NCI-H1417 (cell line): ENCODE measurements around the gene JPH4.
A peak's percentile ranks its signal among the peaks of the same experiment; 100 is the strongest.
"Not testable (repeated sequence)": the region's sequence is repeated elsewhere in the genome, so short reads cannot be mapped to it uniquely, and the experiment has no call there.

Source experiments
- DNase-seq, 3 experiments: peaks; one replicate each; lab custom pipeline; 2025; lab: John Stamatoyannopoulos, UW

The JPH4 gene

DNA sequence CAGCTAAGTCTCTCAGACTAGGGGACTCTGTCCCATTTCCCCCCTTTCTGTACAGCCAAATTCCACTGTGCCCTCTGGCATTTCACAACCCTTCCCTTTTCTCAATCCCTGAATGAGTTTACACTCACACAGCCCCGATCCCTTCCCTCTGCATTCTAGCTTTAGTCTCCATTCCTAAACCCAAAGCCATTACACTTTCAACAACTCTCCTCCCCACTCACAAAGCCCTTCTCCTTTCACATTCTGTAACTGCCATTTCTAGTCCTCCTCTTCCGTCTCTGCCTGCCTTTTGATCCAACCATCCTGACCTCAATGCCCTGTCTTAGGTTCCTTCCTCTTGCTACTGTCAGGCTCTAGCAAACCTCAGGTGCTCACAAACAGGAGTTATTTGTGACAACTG is 30.7 kb downstream of the JPH4 start:
- DNase-seq = no peak

DNA sequence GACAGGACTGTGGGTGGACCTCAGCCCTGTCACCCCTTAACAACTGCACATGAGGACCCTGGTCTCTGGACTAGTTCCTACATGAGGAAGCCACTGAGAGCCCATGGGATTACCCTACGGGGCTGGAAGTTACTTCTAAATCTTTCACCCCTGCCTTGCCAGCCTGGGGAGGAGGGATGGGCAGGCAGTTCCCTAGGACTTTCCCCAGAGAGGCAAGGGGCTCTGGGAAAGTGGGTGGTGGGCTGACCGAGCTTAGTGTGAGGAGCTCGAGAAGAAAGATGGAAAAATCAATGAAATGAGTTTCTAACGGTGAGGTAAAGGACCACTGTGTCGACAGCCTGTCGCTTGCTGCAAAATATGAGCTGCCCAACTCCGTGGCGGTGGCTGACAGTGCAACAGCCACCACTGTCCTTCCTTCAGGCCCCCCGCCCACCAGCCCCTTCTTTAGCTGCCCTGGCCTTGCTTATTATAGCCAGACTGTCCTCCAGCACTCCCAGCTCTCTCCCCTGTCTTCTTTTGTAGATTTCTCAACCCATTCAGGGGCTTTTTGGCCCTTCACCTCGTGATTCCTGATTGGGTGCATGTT is 32.0 kb downstream of the JPH4 start:
- DNase-seq = no peak

DNA sequence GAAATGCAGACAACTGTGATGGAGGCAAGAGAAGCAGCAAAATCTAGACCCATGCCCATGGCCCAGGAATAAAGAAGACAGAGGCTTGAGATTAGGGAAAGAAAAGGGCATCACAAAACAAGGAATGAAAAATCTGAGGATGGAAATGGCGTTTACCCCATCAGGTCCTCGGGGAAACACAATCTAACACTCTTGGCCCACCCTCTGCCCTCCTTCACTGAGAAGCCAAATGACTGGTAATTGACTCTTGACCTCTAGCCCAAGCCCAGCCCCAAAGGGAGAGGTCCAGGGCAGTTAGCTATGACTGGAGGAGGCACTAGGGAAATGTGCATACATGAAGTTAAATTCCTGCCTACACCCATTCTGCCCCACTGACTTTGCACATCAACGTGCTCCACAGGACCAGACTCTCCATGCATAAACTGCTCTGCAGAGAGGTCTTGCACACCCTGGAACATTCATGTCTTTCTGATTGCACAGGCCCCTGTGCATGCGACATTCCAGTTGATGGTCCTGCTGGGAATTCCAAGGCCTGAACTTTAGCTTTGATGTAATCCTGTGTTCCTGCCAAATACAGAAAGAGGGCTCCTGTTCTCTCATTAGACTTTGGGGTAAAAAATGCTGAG is 32.7 kb downstream of the JPH4 start:
- no peak for DNase-seq

DNA sequence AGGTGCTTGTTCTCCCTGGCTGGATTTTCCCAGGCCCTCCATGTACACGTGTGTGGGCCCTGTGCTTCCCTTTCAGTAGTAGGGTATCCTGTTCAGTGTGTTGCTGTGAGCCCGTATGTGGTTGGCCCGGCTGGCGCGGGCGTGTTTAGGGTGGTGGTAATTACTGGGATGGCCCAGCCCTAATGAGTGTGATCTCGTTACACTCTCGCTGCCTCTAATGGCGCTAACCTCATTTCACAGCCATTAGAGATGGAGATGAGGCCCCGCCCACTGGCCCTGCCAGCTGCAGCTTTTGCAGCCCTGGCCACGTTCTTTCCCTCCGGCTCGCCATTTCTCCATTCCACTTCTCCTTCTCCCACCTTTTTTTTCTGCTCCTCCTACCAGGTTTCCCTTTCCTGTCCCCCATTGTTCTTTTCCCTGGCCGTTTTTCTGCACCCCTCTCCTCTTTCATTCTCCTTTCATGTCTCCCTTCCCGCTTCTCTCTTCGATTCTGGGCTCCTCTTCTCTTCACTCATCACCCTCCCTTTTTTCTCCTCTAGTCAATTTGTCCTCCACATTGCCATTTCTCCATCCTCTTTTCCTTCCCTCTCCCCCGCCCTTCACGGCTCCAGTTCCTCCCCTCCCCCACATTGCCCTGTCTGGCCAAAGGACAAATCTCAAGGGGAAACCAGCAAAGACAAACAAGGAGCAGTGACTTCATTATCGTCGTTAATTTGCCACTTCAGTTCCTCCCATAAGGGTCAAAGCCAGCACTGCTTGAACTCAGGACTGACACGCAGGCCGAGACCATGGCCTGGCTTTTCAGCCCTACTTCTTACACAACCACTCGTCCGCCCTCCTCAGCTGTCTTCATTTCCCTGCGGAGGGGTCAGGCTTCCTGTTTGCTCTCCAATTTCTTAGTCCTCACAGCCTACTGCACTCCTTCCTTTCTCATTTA is 33.8 kb downstream of the JPH4 start:
- peak; percentile 73 to 94 (median 89) for DNase-seq

DNA sequence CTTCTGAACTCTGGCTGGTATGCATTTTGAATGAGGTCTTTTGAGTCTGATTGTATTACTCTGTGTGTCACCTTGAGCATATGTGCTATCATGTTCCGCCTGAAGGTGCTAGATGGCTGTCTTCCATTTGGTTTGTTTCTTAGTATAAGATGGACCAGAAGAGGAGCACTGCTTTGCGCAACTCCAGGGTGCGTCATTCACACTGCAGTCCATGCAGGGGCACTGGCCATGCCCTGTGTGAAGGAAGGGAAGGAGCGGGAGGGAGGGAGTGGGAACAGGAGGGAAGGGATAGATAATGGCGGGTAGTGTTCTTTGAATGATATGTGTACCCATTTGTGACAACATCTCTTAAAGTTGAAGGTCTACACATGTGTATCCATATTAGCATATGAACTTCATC is 35.2 kb downstream of the JPH4 start:
- DNase-seq = no peak

DNA sequence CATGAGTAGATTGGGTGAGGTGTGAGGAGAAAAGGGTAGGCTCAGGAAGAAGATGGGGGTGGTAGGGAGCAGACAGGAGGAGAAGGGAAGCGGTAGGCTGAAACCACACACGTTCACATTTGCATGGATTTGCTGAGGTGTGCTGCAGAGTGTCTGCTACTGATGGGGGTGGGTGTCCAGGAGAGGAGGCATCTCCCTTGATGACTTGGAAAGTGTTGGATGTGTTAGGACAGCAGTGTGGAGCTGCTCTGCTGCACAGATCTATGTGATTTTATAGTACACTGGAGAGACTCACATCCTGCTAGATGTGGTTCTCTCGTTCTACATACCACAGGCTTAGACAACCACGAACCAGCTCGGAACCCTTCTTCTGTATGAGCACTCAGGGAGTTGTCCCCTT is 36.3 kb downstream of the JPH4 start:
- no peak for DNase-seq

DNA sequence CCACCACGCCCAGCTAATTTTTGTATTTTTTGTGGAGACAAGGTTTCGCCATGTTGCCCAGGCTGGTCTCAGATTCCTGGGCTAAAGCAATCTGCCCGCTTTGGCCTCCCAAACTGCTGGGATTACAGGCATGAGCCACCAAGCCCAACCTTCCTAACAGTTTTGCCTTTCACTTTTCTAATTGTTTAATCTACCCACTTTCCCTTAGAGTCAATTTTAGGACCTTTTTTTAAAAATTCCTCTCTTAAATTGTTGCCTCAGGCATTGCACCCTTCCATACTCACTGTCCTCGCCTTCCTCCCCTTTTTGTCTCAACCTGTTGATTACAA is 38.5 kb downstream of the JPH4 start:
- DNase-seq = no peak

DNA sequence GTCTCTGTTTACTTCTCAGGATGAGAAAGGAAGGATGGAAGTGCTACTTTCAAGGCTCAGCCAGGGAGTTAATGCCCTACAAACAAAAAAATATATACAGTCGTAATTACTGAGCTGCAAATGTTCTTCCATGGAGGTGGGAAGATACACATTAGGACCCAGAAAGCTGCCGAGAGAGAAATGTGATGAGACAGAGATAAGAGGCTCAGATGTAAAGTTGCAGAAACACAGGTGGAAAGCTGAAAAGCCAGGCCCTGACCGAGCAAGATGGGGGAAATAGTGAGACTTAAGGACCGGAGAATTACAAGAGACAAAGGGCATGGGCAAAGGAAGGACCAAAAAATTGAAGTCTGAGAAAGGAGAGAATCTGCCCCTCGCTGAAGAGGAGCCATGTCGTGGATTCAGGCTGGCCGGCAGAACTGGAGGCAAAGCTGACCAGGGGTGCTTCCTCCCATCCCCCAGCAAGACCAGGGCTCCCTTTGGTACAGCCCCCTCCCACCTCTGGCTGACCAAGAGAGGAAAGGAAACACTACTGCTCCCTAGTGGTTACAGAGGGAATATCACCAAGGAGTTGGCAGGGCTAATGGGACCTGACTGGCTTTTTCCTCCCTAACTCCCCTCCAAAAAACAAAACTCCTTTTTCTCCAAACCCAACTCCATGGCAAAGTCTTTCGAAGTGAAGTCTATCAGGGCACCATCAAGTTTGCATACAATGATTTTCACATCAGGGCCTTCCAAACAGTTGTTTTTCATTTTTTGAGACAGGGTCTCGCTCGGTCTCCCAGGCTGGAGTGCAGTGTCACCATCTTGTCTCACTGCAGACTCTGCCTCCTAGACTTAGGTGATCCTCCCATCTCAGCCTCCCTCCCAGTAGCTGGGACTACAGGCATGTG is 39.1 kb downstream of the JPH4 start:
- peak; percentile 21 to 67 (median 25) for DNase-seq

DNA sequence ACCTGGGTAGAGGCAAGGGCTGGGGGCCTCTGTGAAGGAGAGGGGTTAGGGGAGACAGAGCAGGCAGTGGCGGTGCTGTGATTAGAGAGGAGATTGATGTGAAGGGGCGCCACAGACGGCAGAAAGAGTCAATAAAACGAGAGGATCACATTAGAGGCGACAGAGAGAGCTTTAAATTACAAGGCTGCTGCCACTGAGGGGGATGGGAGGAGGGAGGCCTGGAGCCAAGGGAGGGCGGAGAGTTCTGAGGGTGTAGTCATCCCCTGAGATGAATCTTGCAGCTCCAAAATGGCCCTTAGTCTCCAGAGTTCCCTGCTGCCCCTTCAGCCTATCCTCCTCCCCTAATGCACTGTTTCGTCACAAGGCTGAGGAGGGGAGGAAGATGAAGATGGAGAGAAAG is 39.8 kb downstream of the JPH4 start:
- peak in 2 of 3 experiments; percentile 33 to 69 for DNase-seq

DNA sequence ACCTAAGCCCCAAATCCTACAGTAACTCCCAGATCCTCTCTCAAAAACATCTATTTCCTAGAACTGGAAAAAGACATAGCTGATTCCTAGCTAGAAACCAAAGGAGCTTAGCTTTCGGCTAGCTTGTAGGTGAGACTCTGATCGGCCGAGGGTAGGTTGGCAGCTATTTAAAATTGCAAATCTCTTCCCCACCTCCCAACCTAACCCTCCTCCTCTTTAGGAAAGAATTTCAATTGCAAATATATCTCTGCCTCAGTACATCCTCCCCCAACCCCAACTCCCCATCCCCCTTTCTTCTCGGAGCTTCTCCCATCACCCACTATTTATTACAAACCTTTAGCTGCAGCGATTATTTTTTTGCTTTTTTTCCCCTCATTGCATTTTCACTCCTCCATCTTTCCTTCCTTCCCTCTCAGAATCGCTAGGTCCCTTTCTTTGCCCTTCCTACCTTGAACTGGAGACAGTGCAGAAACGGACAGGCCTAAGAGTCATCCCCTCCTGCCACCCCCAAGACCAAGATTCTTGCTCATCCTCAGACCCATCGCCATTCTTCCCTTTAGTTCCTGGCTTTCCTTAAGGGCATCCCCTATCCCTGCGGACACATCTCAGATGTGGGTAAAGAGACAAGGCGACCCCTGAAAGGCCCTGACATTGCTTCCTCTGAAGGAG is 40.4 kb downstream of the JPH4 start:
- no peak for DNase-seq

DNA sequence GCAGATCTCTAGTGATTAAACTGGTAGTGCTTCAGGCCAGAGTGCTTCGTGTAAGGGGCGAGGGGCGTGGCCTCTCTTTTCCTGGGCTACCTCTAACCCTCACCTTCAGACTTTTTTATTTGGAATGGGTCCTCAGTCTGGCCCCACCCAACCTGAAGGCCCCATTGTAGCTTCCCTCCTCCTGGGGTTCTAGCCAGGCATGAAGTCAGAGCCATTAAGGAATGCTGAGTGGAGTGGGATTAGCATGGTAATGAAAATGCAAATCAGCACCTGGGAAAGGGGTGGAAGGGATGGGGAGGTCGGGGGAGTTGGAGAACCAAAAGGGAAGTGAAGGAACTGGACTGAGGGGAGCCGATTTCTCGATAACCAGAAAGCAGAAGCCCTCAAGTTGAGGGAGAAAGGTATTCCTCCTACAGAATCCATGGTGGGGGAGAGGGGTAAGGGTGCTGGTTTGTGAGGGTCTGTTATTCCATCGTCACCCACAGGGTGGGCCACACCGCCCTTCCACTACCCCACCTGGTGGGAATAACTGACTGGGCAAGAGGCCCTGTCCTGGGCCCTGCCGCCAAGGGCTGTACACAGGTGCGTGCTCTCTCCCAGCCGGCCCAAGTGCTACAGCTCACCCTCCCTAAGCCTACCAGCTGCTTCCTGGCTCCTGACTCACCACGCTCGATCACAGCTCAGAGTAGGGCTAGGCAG is 41.1 kb downstream of the JPH4 start:
- DNase-seq = no peak

DNA sequence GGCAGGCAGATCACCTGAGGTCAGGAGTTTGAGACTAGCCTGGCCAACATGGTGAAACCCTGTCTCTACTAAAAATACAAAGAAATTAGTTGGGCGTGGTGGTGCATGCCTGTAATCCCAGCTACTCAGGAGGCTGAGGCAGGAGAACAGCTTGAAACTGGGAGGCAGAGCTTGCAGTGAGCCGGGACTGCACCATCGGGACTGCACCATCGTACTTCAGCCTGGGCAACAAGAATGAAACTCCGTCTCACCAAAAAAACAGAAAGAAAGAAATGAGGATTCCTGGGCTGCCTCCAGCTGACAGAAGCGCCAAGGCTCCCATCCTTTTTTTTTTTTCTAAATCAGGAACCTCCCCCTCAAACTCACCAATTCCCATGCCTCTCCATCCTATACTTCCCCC is 41.7 kb downstream of the JPH4 start:
- not testable (repeated sequence) for DNase-seq

DNA sequence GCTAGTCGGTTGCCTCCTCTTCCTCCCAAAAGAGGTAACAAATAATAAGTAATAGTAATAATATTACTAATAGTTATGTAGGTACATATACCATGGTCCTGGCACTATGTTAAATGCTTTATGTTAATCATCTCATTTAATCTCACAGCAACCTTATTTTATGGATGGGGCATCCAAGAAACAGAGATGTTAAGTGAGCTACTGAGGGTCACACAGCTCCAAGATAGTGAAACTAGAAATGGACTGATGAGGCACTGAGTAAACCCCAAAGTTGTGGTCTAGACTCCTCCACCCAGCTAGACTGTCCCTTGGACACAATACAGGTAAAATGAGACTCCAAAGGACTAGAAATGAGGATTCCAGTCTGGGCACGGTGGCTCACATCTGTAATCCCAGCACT is 42.1 kb downstream of the JPH4 start:
- no peak for DNase-seq

DNA sequence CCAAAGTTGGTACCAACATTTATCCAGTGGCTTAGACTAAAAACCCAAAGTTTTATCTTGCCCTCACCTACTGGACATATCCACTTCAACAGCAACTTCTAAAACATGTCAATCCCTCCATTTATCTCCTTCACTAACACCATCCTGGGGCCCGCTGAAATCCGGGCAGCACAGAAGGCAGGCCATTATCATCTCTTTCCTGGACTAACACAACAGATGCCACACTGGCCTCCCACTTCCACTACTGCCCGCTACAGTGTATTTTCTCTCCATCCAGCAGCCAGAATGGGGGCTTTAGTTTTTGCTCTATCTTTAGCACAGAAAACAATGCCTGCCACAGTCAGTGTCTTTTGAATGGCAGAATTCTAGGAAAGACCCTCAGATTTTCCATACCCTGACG is 42.6 kb downstream of the JPH4 start:
- no peak for DNase-seq

DNA sequence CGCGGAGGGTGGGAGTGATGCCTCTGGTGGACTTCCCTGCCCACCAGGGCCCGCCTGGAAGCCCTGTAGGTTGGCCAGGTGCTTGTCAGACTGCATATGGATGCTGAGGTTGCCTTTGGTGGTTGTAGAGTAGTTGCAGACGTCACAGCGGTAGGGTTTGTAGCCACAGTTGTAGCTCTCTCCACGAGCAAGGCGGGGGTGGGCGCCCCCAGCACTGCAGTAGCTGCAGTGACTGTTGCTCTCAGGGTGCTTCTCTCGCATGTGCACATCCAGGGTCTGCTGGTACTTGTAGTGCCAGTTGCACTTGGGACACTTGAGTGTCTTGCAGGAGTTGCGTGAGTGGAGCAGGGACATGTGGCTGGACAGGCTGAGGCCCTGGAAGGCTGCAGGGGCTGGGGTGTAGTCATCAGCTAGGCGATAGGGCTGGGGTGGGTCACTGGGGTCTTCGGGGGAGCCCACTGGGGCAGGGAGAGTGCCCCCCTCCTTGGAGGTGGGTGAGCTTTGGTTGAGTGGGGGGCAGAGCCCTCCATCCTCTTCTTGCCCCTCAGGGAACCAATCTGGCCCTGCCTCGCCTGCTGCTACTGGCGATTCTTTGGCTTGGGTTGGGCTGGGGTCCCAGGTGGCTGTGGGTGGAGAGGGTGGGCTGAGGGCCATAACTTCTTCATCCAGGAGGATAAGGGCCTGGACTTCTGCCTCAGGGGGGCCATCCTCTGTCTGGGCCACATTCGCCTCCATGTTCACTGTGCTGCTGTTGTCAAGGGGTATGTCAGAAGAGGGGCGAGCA is 44.7 kb downstream of the JPH4 start:
- no peak for DNase-seq

DNA sequence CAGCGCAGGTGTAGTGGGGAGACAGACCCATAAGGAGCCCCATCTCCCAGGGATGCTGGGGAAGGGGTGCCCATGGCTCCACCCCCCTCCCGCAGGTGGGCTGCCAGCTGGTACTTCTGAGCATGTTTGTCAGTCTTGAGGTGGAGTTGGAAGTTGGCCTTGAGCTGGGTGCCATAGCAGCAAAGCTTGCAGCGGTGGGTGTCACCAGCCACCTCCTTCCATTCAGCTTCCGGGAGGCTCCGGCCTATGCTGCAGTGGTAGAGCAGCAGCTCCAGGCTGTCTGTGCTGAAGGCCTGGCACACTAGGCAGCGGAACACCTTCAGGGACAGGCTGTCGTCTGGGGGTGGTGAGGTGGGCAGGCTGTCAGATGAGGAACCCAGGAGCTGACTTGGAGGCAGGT is 45.9 kb downstream of the JPH4 start:
- no peak for DNase-seq

DNA sequence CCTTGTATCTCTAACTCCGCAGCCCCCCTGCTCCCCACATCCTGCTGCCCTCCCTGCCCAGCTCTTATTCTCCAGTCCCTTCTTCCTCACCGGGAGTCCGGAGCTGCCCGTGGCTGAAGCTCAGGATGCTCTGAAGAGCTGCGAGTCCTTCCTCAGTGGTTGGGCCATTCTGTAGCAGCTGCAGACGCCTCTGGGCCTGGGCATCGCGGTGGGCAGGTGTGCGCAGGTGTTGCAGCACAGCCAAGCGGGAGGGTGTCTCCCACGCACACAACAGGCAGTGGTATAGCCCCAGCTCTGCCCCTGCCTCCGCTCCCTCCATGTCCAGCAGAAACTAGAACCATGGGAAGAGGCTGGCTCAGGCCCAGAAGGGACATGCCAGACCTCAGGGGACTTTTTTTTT is 47.2 kb downstream of the JPH4 start:
- DNase-seq = no peak

DNA sequence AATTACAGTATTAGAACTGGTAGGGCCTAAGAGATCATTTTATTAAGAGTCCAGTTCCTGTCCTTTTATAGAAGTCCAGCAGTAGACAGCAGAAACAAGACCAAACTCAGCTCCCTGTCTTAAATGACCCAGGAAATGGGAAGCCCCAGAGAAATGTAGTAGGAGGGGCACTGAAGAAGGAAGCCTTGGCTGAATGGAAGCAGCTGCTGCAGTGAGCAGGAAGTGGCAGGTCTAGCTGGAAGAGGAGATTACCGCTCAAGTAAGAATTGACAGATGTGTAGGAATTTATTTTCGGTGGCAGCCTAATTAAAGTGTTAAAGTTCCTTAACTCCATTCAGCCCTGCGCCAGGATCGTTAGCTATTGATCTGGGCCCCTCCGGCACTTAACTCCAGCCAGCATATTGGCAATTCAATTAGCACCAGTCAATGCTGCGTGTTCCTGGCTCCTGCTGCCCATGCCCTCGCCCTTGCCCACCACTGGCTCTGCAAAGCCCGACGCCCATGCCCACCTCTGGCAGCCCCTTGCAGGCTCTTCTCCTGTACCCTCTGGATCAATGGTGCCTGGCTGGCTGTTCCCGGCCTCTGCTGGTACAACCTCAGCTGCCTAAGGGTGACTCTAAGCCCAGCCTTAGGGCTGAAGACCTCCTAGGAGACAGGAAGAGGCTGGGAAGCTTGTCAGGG is 48.1 kb downstream of the JPH4 start:
- no peak for DNase-seq

DNA sequence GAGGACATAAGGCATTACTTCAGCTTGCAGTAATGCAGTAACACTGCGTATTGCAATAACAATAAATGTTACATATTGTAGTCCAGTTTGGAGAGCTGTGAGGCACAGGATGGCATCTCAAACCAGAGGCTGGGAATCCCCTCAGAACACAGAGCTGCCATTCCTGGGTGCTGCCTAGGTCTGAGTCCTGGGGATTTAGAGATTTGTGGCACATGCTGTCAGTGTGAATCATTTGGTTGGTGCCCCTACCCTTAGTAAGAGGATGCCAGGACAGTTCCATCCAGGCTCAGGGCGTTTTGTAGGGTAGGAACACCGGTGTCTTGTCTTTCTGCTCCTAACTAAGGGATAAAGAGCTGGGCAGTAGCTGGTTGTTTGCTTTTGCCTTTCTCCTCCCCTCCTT is 49.6 kb downstream of the JPH4 start:
- no peak for DNase-seq

DNA sequence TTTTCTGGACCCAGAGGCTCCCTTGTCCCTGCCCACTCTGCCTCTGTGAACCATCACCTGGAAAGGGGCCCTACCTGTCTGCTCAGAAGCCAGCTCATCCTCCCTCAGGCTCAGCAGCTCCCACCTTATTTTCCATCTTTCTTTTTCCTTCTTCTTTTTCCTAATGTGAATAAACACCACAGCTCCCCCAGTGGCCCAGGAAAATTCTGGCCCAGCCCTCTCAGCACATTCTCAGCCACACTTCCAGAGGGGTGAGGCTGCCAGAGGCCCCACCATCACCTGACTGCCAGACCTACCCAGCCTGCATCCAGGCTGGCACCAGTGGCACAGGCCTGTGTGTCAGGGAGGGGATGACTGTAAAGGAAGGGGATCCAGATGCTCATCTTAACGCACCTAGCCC is 50.0 kb downstream of the JPH4 start:
- no peak for DNase-seq
